Tibial nerve (tissue), 4 donors: Measurements from ENCODE around the gene TESK1.

Experiments
- EP300 ChIP-seq, 2 donors: sonication (generic); formaldehyde crosslinking; IDR thresholded peaks; one replicate each; pipeline ENCODE4 v1.6.1; 2017; ENCODE audit warnings: antibody characterized with exemption in 2 of 2, mild to moderate bottlenecking in 1 of 2
- POLR2A ChIP-seq, 2 donors: fragments of 450-650 bp; IDR thresholded peaks; one replicate each; pipeline ENCODE4 v1.6.1; 2017; ENCODE audit warnings: antibody characterized with exemption in 2 of 2, mild to moderate bottlenecking in 2 of 2, moderate library complexity in 2 of 2
- TF ChIP-seq, protein P1 (sequence below), 5 experiments: fragments of 200-600 bp in 3 of 5; fragments of 450-650 bp in 2 of 5; sonication (generic) in 3 of 5; IDR thresholded peaks; one replicate each; pipeline ENCODE4 v1.5.1; 2016 to 2019; ENCODE audit warnings: antibody characterized with exemption in 5 of 5, mild to moderate bottlenecking in 3 of 5, moderate library complexity in 2 of 5

DNA sequence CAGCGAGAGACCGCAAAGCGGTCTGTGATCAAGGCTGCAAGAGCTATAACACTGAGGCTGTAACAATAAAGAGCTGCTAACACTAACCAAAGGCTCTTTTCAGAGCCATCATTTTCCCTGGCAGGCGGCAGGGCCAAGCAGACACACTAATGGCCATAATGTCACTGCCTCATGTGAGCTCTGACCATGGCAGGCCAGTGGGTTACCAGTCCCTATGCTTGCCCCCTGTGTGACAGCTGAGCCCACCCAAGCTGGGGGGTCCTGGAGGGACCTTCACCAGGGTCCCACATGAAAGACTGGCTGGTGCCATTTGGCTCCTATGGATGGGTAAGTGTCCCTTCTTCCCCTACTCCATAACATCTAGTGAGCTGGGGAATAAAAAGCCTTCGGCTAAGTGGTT is 29.6 kb upstream of the TESK1 start:
- TF ChIP-seq, protein P1, sequence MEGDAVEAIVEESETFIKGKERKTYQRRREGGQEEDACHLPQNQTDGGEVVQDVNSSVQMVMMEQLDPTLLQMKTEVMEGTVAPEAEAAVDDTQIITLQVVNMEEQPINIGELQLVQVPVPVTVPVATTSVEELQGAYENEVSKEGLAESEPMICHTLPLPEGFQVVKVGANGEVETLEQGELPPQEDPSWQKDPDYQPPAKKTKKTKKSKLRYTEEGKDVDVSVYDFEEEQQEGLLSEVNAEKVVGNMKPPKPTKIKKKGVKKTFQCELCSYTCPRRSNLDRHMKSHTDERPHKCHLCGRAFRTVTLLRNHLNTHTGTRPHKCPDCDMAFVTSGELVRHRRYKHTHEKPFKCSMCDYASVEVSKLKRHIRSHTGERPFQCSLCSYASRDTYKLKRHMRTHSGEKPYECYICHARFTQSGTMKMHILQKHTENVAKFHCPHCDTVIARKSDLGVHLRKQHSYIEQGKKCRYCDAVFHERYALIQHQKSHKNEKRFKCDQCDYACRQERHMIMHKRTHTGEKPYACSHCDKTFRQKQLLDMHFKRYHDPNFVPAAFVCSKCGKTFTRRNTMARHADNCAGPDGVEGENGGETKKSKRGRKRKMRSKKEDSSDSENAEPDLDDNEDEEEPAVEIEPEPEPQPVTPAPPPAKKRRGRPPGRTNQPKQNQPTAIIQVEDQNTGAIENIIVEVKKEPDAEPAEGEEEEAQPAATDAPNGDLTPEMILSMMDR (IDR thresholded peaks at IDR 0.05), result no peak
- TF ChIP-seq EP300 (IDR thresholded peaks at IDR 0.05) (no peak), POLR2A (IDR thresholded peaks at IDR 0.05) (no peak)
